ENCODE data around the gene PIGC. TPM values are rescaled to one million over a fixed set of nuclear protein-coding genes. Genes with fewer than 3 reads are reported as not detected.
A peak's percentile ranks its signal among the peaks of the same experiment; 100 is the strongest.

Gene PIGC
- total RNA-seq, 2 donors from 2014 or later, result 16.5 to 18.4 TPM

- Histone ChIP-seq H3K27ac (no peak overlapping the region), H3K9me3 (no peaks in the 10 kb centered on the region), H3K27me3 (no peaks in the 10 kb centered on the region), H3K36me3 (replicated peaks in 1 of 2; ENCODE audit: insufficient read depth in 1 of 2, low read depth in 2 of 2) (no peaks in the 10 kb centered on the region), H3K4me1 (peaks cover 19% of the 10 kb centered on the region), H3K4me3 (no peak overlapping the region)
- DNase-seq (no peak), ATAC-seq (no peak)
- intact Hi-C loops (cut with DNase I), result no loop called here
- 95 to 96% methylated on average over 3 of the region's 3 CpGs for WGBS, 2 donors
- TF ChIP-seq CTCF (IDR thresholded peaks at IDR 0.05) (no peak), POLR2A (IDR thresholded peaks at IDR 0.05) (no peak)
Observed at GRCh38 chr1:172480431-172480830, 36.6 kb upstream of the PIGC start.

- intact Hi-C loops (cut with DNase I), result no loop called here
- DNase-seq, result no peak
- ATAC-seq, result no peak
- TF ChIP-seq CTCF (IDR thresholded peaks at IDR 0.05) (no peak), POLR2A (IDR thresholded peaks at IDR 0.05) (no peak)
- no peaks in the 10 kb centered on the region for H3K27me3 ChIP-seq
- no peaks in the 10 kb centered on the region for H3K36me3 ChIP-seq (replicated peaks in 1 of 2; ENCODE audit: insufficient read depth in 1 of 2, low read depth in 2 of 2)
- H3K4me1 ChIP-seq, result peaks cover 37% of the 10 kb centered on the region
- H3K27ac ChIP-seq, result no peak overlapping the region
- no peak overlapping the region for H3K4me3 ChIP-seq
- no peaks in the 10 kb centered on the region for H3K9me3 ChIP-seq
Observed at GRCh38 chr1:172478485-172478884, 34.6 kb upstream of the PIGC start.

GRCh38 chr1:172477741-172478140, 33.9 kb upstream of the PIGC start:
- H3K9me3 ChIP-seq, result no peaks in the 10 kb centered on the region
- TF ChIP-seq POLR2A (IDR thresholded peaks at IDR 0.05), result no peak
- H3K27me3 ChIP-seq, result no peaks in the 10 kb centered on the region
- H3K4me1 ChIP-seq, result peaks cover 44% of the 10 kb centered on the region
- ATAC-seq (no peak), DNase-seq (no peak)
- no peak overlapping the region for H3K27ac ChIP-seq
- 95 to 100% methylated on average over 1 of the region's 1 CpG for WGBS, 2 donors
- H3K36me3 ChIP-seq (replicated peaks in 1 of 2; ENCODE audit: insufficient read depth in 1 of 2, low read depth in 2 of 2), result no peaks in the 10 kb centered on the region
- no peak overlapping the region for H3K4me3 ChIP-seq
- intact Hi-C loops (cut with DNase I), result no loop called here

- TF ChIP-seq CTCF (IDR thresholded peaks at IDR 0.05) (no peak), POLR2A (IDR thresholded peaks at IDR 0.05) (no peak)
- intact Hi-C loops (cut with DNase I), result no loop called here
- no peak overlapping the region for H3K4me3 ChIP-seq
Observed at GRCh38 chr1:172477216-172477615, 33.3 kb upstream of the PIGC start.

GRCh38 chr1:172476218-172476811, 32.4 kb upstream of the PIGC start:
- intact Hi-C loops (cut with DNase I), result no loop called here
- Histone ChIP-seq H3K4me3 (no peak overlapping the region), H3K4me1 (peaks cover 59% of the 10 kb centered on the region), H3K36me3 (replicated peaks in 1 of 2; ENCODE audit: insufficient read depth in 1 of 2, low read depth in 2 of 2) (no peaks in the 10 kb centered on the region), H3K27ac (peak overlapping the region; percentile 6 to 74 (median 42)), H3K27me3 (no peaks in the 10 kb centered on the region), H3K9me3 (no peaks in the 10 kb centered on the region)
- 57 to 61% methylated on average over 4 of the region's 4 CpGs for WGBS, 2 donors
- TF ChIP-seq CTCF (IDR thresholded peaks at IDR 0.05) (no peak), POLR2A (IDR thresholded peaks at IDR 0.05) (no peak)
- ATAC-seq (peak; percentile 34), DNase-seq (peak in 1 of 4 donors; percentile 19)

More at GRCh38 chr1:172477216-172477615, 33.3 kb upstream of the PIGC start:
- H3K9me3 ChIP-seq, result no peaks in the 10 kb centered on the region
- no peak for DNase-seq
- H3K4me1 ChIP-seq, result peaks cover 50% of the 10 kb centered on the region
- 69 to 72% methylated on average over 2 of the region's 2 CpGs for WGBS, 2 donors
- H3K27ac ChIP-seq, result no peak overlapping the region
- no peaks in the 10 kb centered on the region for H3K36me3 ChIP-seq (replicated peaks in 1 of 2; ENCODE audit: insufficient read depth in 1 of 2, low read depth in 2 of 2)
- ATAC-seq, result no peak
- no peaks in the 10 kb centered on the region for H3K27me3 ChIP-seq

Measured in body of pancreas (tissue), 4 donors.